ENCODE measurements around the gene SMC1B.
A peak's percentile ranks its signal among the peaks of the same experiment; 100 is the strongest.
"Not testable (repeated sequence)": the region's sequence is repeated elsewhere in the genome, so short reads cannot be mapped to it uniquely, and the experiment has no call there.

The SMC1B gene

GRCh38 chr22:45344334-45344733 lies 69.1 kb downstream of the SMC1B start:
- DNase-seq = no peak

GRCh38 chr22:45343143-45343542 lies 70.3 kb downstream of the SMC1B start:
- no peak for DNase-seq

- DNase-seq = no peak
These were observed 71.9 kb downstream of the SMC1B start for GRCh38 chr22:45341498-45341897.

- DNase-seq = no peak
These were observed 73.1 kb downstream of the SMC1B start for GRCh38 chr22:45340323-45340722.

- no peak for DNase-seq
These were observed 74.6 kb downstream of the SMC1B start for GRCh38 chr22:45338795-45339194.

GRCh38 chr22:45337536-45337935 lies 75.9 kb downstream of the SMC1B start:
- no peak for DNase-seq

- DNase-seq = peak; percentile 50
These were observed 76.4 kb downstream of the SMC1B start for GRCh38 chr22:45336971-45337431.

- DNase-seq = no peak
These were observed 77.4 kb downstream of the SMC1B start for GRCh38 chr22:45335854-45336522.

GRCh38 chr22:45335021-45335818 lies 78.2 kb downstream of the SMC1B start:
- no peak for DNase-seq

GRCh38 chr22:45334528-45334927 lies 78.9 kb downstream of the SMC1B start:
- DNase-seq = no peak

- no peak for DNase-seq
These were observed 79.3 kb downstream of the SMC1B start for GRCh38 chr22:45334068-45334467.

GRCh38 chr22:45332001-45332400 lies 81.4 kb downstream of the SMC1B start:
- DNase-seq = no peak

- peak; percentile 11 for DNase-seq
These were observed 81.9 kb downstream of the SMC1B start for GRCh38 chr22:45331486-45331885.

- DNase-seq = no peak
These were observed 82.9 kb downstream of the SMC1B start for GRCh38 chr22:45330548-45330947.

- DNase-seq = no peak
These were observed 83.9 kb downstream of the SMC1B start for GRCh38 chr22:45329530-45329936.

GRCh38 chr22:45328822-45329529 lies 84.4 kb downstream of the SMC1B start:
- no peak for DNase-seq

GRCh38 chr22:45328261-45328660 lies 85.1 kb downstream of the SMC1B start:
- not testable (repeated sequence) for DNase-seq

- DNase-seq = no peak
These were observed 89.1 kb downstream of the SMC1B start for GRCh38 chr22:45324311-45324711.

- no peak for DNase-seq
These were observed 89.7 kb downstream of the SMC1B start for GRCh38 chr22:45323695-45324094.

- no peak for DNase-seq
These were observed 90.4 kb downstream of the SMC1B start for GRCh38 chr22:45322873-45323525.

GRCh38 chr22:45321827-45322226 lies 91.6 kb downstream of the SMC1B start:
- DNase-seq = no peak

- DNase-seq = no peak
These were observed 92.9 kb downstream of the SMC1B start for GRCh38 chr22:45320357-45320976.

- DNase-seq = peak; percentile 52
These were observed 94.1 kb downstream of the SMC1B start for GRCh38 chr22:45319324-45319685.
